Measurements from ENCODE around the gene COPS2. TPM values are rescaled to one million over a fixed set of nuclear protein-coding genes. Genes with fewer than 3 reads are reported as not detected.

COPS2 gene
- total RNA-seq, 1 experiment from 2014 or later: 83.8 TPM

- Histone ChIP-seq H3K27me3 (replicated peaks; ENCODE audit: control insufficient read depth, insufficient read depth, low read length) (no peaks in the 10 kb centered on the region), H3K4me1 (peaks cover 3% of the 10 kb centered on the region), H3K4me3 (ENCODE audit: low read depth, low read length) (no peak overlapping the region), H3K36me3 (ENCODE audit: control insufficient read depth, insufficient read depth, low read length) (no peaks in the 10 kb centered on the region), H3K9me3 (no peaks in the 10 kb centered on the region)
- CTCF ChIA-PET: no interaction called here
- no peak for DNase-seq
- Mint-ChIP-seq H3K9me3 (ENCODE audit: unreplicated experiment) (no peaks in the 10 kb centered on the region), H3K4me3 (ENCODE audit: unreplicated experiment) (no peak overlapping the region), H3K36me3 (ENCODE audit: insufficient read depth, unreplicated experiment) (peaks cover 9% of the 10 kb centered on the region), H3K4me1 (ENCODE audit: low read depth, unreplicated experiment) (peaks cover 1% of the 10 kb centered on the region), H3K27ac (ENCODE audit: unreplicated experiment) (no peak overlapping the region), H3K27me3 (ENCODE audit: insufficient read depth, unreplicated experiment) (no peaks in the 10 kb centered on the region)
- POLR2A ChIA-PET: no interaction called here
- intact Hi-C loops (cut with micrococcal nuclease; ENCODE audit: unreplicated experiment): no loop called here
- BruUV-seq (replicated peaks): no TSS peak
- no peak for TF ChIP-seq CTCF (IDR thresholded peaks at IDR 0.05; ENCODE audit: insufficient read depth in 1 of 2, low read depth in 1 of 2, low read length in 1 of 2, severe bottlenecking in 1 of 2, unreplicated experiment in 1 of 2)
These were observed 53.9 kb downstream of the COPS2 start for GRCh38 chr15:49101536-49101935.

GRCh38 chr15:49096090-49096750 lies 59.2 kb downstream of the COPS2 start:
- H3K9me3 ChIP-seq: no peaks in the 10 kb centered on the region
- H3K27ac Mint-ChIP-seq (ENCODE audit: unreplicated experiment): peak overlapping the region; percentile 66
- no peaks in the 10 kb centered on the region for H3K27me3 ChIP-seq (replicated peaks; ENCODE audit: control insufficient read depth, insufficient read depth, low read length)
- no TSS peak for BruUV-seq (replicated peaks)
- H3K4me3 ChIP-seq (ENCODE audit: low read depth, low read length): no peak overlapping the region
- peaks cover 6% of the 10 kb centered on the region for H3K36me3 Mint-ChIP-seq (ENCODE audit: insufficient read depth, unreplicated experiment)
- no peaks in the 10 kb centered on the region for H3K36me3 ChIP-seq (ENCODE audit: control insufficient read depth, insufficient read depth, low read length)
- H3K27me3 Mint-ChIP-seq (ENCODE audit: insufficient read depth, unreplicated experiment): no peaks in the 10 kb centered on the region
- POLR2A ChIA-PET: no interaction called here
- intact Hi-C loops (cut with micrococcal nuclease; ENCODE audit: unreplicated experiment): no loop called here
- H3K4me1 ChIP-seq: peaks cover 14% of the 10 kb centered on the region
- no peaks in the 10 kb centered on the region for H3K9me3 Mint-ChIP-seq (ENCODE audit: unreplicated experiment)
- H3K4me1 Mint-ChIP-seq (ENCODE audit: low read depth, unreplicated experiment): peaks cover 6% of the 10 kb centered on the region
- TF ChIP-seq CTCF (IDR thresholded peaks at IDR 0.05; ENCODE audit: insufficient read depth in 1 of 2, low read depth in 1 of 2, low read length in 1 of 2, severe bottlenecking in 1 of 2, unreplicated experiment in 1 of 2): no peak
- CTCF ChIA-PET: no interaction called here
- no peak overlapping the region for H3K4me3 Mint-ChIP-seq (ENCODE audit: unreplicated experiment)
- peak; percentile 56 to 58 for DNase-seq

GRCh38 chr15:49094923-49095322 lies 60.5 kb downstream of the COPS2 start:
- Histone ChIP-seq H3K4me1 (peaks cover 14% of the 10 kb centered on the region), H3K27me3 (replicated peaks; ENCODE audit: control insufficient read depth, insufficient read depth, low read length) (no peaks in the 10 kb centered on the region), H3K36me3 (ENCODE audit: control insufficient read depth, insufficient read depth, low read length) (no peaks in the 10 kb centered on the region), H3K9me3 (no peaks in the 10 kb centered on the region), H3K4me3 (ENCODE audit: low read depth, low read length) (no peak overlapping the region)
- no TSS peak for BruUV-seq (replicated peaks)
- Mint-ChIP-seq H3K36me3 (ENCODE audit: insufficient read depth, unreplicated experiment) (peaks cover 6% of the 10 kb centered on the region), H3K9me3 (ENCODE audit: unreplicated experiment) (no peaks in the 10 kb centered on the region), H3K4me1 (ENCODE audit: low read depth, unreplicated experiment) (peaks cover 6% of the 10 kb centered on the region), H3K27ac (ENCODE audit: unreplicated experiment) (no peak overlapping the region), H3K27me3 (ENCODE audit: insufficient read depth, unreplicated experiment) (no peaks in the 10 kb centered on the region), H3K4me3 (ENCODE audit: unreplicated experiment) (no peak overlapping the region)
- intact Hi-C loops (cut with micrococcal nuclease; ENCODE audit: unreplicated experiment): no loop called here
- ChIA-PET CTCF (no interaction called here), POLR2A (no interaction called here)
- TF ChIP-seq CTCF (IDR thresholded peaks at IDR 0.05; ENCODE audit: insufficient read depth in 1 of 2, low read depth in 1 of 2, low read length in 1 of 2, severe bottlenecking in 1 of 2, unreplicated experiment in 1 of 2): no peak
- DNase-seq: no peak

All from Caco-2 (cell line).